Activated CD4-positive, alpha-beta T cell treated with anti-CD3 and anti-CD28 coated beads for 4 hours (primary cell): ENCODE measurements around the gene AMD1.

Experiments
- DNase-seq, 2 donors: peaks; one replicate each; pipeline ENCODE4 v3.0.0-alpha.2; 2020

The AMD1 gene

GRCh38 chr6:110944681-110945151, 70.1 kb downstream of the AMD1 start:
- peak in 1 of 2 donors; percentile 30 for DNase-seq
